ENCODE measurements around the gene GSTCD. TPM values are rescaled to one million over a fixed set of nuclear protein-coding genes. Genes with fewer than 3 reads are reported as not detected.

GSTCD gene
- total and polyA plus RNA-seq, 2 of the 4 experiments (the other 2 are of a cell fraction): 5.2 to 20.3 TPM

DNA sequence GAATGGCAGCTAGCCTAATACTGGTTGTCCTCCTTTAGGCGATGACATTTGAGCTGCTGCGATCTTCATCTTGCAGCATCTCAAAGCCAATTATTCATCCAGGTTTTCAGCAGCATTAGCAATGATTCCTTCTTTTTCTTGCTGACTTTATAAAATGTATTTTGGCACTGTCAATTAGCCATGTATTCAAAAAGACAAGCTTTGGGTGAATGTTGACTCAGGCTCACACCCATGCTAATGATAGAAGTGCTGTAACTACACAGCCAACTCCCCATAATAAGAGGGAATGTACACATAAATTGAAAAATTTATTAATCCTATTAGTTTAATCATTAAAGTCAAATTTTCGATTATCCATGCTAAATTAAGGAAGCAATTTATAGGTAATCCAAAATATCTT is 162.4 kb downstream of the GSTCD start:
- Histone ChIP-seq H3K4me2 (ENCODE audit: low read depth, low read length) (no peak overlapping the region), H3K14ac (replicated peaks; ENCODE audit: low read depth, low read length) (no peak overlapping the region), H4K91ac (ENCODE audit: insufficient read depth, low read depth, low read length) (no peak overlapping the region), H3K27ac (ENCODE audit: insufficient read depth, low read length) (no peak overlapping the region), H2BK15ac (ENCODE audit: low read depth, low read length) (no peak overlapping the region), H3K9me1 (ENCODE audit: insufficient read depth, low read length) (no peaks in the 10 kb centered on the region), H3K79me1 (ENCODE audit: low read depth in 1 of 2, low read length in 2 of 2) (no peaks in the 10 kb centered on the region), H4K5ac (ENCODE audit: low read depth, low read length) (no peak overlapping the region), H3K56ac (ENCODE audit: extremely low read depth, insufficient read depth, low read length) (no peak overlapping the region), H4K20me1 (ENCODE audit: insufficient read depth, low read length) (no peaks in the 10 kb centered on the region), H2AK9ac (replicated peaks; ENCODE audit: low read depth, low read length, poor library complexity) (no peak overlapping the region), H2BK20ac (ENCODE audit: low read depth, low read length) (no peak overlapping the region), H2AK5ac (ENCODE audit: low read depth, low read length) (no peak overlapping the region), H3K27me3 (ENCODE audit: control insufficient read depth, insufficient read depth, low read length) (no peaks in the 10 kb centered on the region; the same call in 1 of the 2 replicates), H3K9me3 (ENCODE audit: control insufficient read depth, insufficient read depth, low read length) (no peaks in the 10 kb centered on the region), H3K9ac (ENCODE audit: low read depth, low read length) (no peak overlapping the region), H2AFZ (replicated peaks; ENCODE audit: low read length, poor library complexity) (no peak overlapping the region), H3K23ac (ENCODE audit: low read depth, low read length) (no peak overlapping the region), H3K36me3 (ENCODE audit: control insufficient read depth, insufficient read depth, low read length) (no peaks in the 10 kb centered on the region), H3K4me3 (ENCODE audit: insufficient read depth, low read depth, low read length) (no peak overlapping the region), H3K4me1 (ENCODE audit: control insufficient read depth, insufficient read depth, low read length) (no peaks in the 10 kb centered on the region), H3K4ac (ENCODE audit: low read depth, low read length) (no peak overlapping the region), H4K8ac (ENCODE audit: low read depth in 2 of 2, low read length in 2 of 2) (no peak overlapping the region), H3K18ac (ENCODE audit: low read depth, low read length) (no peak overlapping the region), H2BK120ac (ENCODE audit: low read depth, low read length) (no peak overlapping the region), H2BK5ac (ENCODE audit: low read depth, low read length, poor library complexity, severe bottlenecking) (no peak overlapping the region)
- CTCF ChIA-PET: interaction anchor here (1.0 kb wide), 1 partner anchor 15 kb away, joined by 3 read pairs; no protein-coding TSS in a partner anchor
- DNase-seq: no peak
- BruUV-seq (replicated peaks): no TSS peak
- in situ Hi-C loops (cut with MboI; ENCODE audit: low sequenced_read_pairs): no loop called here
- dilution Hi-C loops (cut with HindIII; ENCODE audit: low sequenced_read_pairs, unreplicated experiment): no loop called here
- intact Hi-C loops (cut with micrococcal nuclease): no loop called here
- WGBS, 2 experiments (ENCODE audit: extremely low coverage in 2 of 2, insufficient read length in 1 of 2): 100% methylated on average over 2 of the region's 3 CpGs; no CpG with 5 or more reads in 1 of the 2 experiments
- no peak for ATAC-seq (ENCODE audit: low read depth)
- TF ChIP-seq MXI1 (IDR thresholded peaks at IDR 0.05; ENCODE audit: borderline replicate concordance, low read depth, low read length): no peak
- TF ChIP-seq MAFK (IDR thresholded peaks at IDR 0.05; ENCODE audit: low read depth, low read length): no peak
- POLR2A ChIA-PET (ENCODE audit: unreplicated experiment): no interaction called here

Data from IMR-90 (cell line).